Endothelial cell of umbilical vein (primary cell): ENCODE measurements around the gene HIKESHI. TPM values are rescaled to one million over a fixed set of nuclear protein-coding genes. Genes with fewer than 3 reads are reported as not detected.

Experiments used
- BruUV-seq: library from RNA; stranded (reverse); fragments of 400-500 nt; replicated peaks from 2 replicates; lab custom pipeline; 2021; lab: Mats Ljungman, UMichigan
- CTCF ChIA-PET: fragments of 300-600, 350-600 bp; sonication (Branson Sonifier 250); formaldehyde crosslinking; loops from one replicate; lab custom pipeline; 2021; ENCODE audit warnings: antibody characterized with exemption, inconsistent platforms; lab: Charles Lee
- POLR2A ChIA-PET: fragments of 300-600, 350-600 bp; sonication (Branson Sonifier 250); formaldehyde crosslinking; loops from one replicate; lab custom pipeline; 2021; ENCODE audit warnings: antibody characterized with exemption, inconsistent platforms; lab: Charles Lee
- DNase-seq: peaks from one replicate; pipeline ENCODE4 v3.0.0-alpha.2; 2011; ENCODE audit warnings: low read depth, low spot score
- FAIRE-seq: peaks from 2 replicates; lab custom pipeline; 2011; peaks lifted over from hg19 to GRCh38; lab: Jason Lieb, UNC
- H2AFZ ChIP-seq: 2 replicates; pipeline ENCODE4 v1.6.0; 2012; ENCODE audit warnings: low read depth, low read length, control low read depth, inconsistent platforms
- H3K27ac ChIP-seq: 2 replicates; pipeline ENCODE4 v1.5.1; 2011; ENCODE audit warnings: low read depth, mild to moderate bottlenecking, control low read depth, low read length, moderate library complexity; ENCODE audit not compliant: insufficient read depth
- H3K27me3 ChIP-seq, 2 experiments: 2 replicates each; pipeline versions ENCODE4 v1.6.0 to v1.6.1; 2011; ENCODE audit warnings: low read length in 2 of 2, mixed read lengths in 1 of 2; ENCODE audit not compliant: control insufficient read depth in 2 of 2, insufficient read depth in 2 of 2
- H3K36me3 ChIP-seq, 2 experiments: 2 replicates in 1 of 2; 3 replicates in 1 of 2; pipeline ENCODE4 v1.5.1; 2011; ENCODE audit warnings: low read length in 2 of 2, mild to moderate bottlenecking in 1 of 2, moderate library complexity in 1 of 2; ENCODE audit not compliant: control insufficient read depth in 2 of 2, insufficient read depth in 2 of 2; ENCODE audit errors: extremely low read depth in 1 of 2
- H3K4me1 ChIP-seq: 3 replicates; pipeline ENCODE4 v1.5.1; 2011; ENCODE audit warnings: mild to moderate bottlenecking, low read length; ENCODE audit not compliant: control insufficient read depth, insufficient read depth; ENCODE audit errors: extremely low read depth
- H3K4me2 ChIP-seq: 2 replicates; pipeline ENCODE4 v1.6.1; 2011; ENCODE audit warnings: low read length, control low read depth, mixed read lengths; ENCODE audit not compliant: insufficient read depth
- H3K4me3 ChIP-seq, 3 experiments: fragments of 200-600 bp in 1 of 3; sonication (generic), shearing (Covaris generic) in 1 of 3; replicated peaks in 1 of 3; 2 replicates each; pipeline ENCODE4 v1.5.1; 2011 to 2016; ENCODE audit warnings: control low read depth in 3 of 3, low read length in 3 of 3, mild to moderate bottlenecking in 2 of 3, inconsistent platforms in 1 of 3, low read depth in 1 of 3, moderate library complexity in 1 of 3; ENCODE audit not compliant: insufficient read depth in 1 of 3
- H3K79me2 ChIP-seq: 2 replicates; pipeline ENCODE4 v1.6.0; 2012; ENCODE audit warnings: low read length, inconsistent platforms; ENCODE audit not compliant: control insufficient read depth, insufficient read depth
- H3K9ac ChIP-seq: replicated peaks from 2 replicates; pipeline ENCODE3; 2011; ENCODE audit warnings: low read length, control low read depth; ENCODE audit not compliant: insufficient read depth; ENCODE audit errors: extremely low read depth
- H3K9me1 ChIP-seq: replicated peaks from 3 replicates; pipeline ENCODE4 v1.6.0; 2011; ENCODE audit warnings: mild to moderate bottlenecking, low read length; ENCODE audit not compliant: control insufficient read depth, insufficient read depth; ENCODE audit errors: extremely low read depth
- H3K9me3 ChIP-seq: replicated peaks from 2 replicates; pipeline ENCODE4 v1.5.1; 2012; ENCODE audit warnings: low read length, inconsistent platforms; ENCODE audit not compliant: control insufficient read depth, insufficient read depth
- H4K20me1 ChIP-seq: replicated peaks from 2 replicates; pipeline ENCODE3; 2011; ENCODE audit warnings: mild to moderate bottlenecking, low read length; ENCODE audit not compliant: control insufficient read depth, insufficient read depth; ENCODE audit errors: extremely low read depth
- EZH2 ChIP-seq: IDR thresholded peaks from 2 replicates; pipeline ENCODE4 v1.6.1; 2012; ENCODE audit warnings: borderline replicate concordance, low read depth, mild to moderate bottlenecking, moderate library complexity, low read length, inconsistent platforms; ENCODE audit not compliant: severe bottlenecking
- FOS ChIP-seq: IDR thresholded peaks from 2 replicates; pipeline ENCODE4 v1.6.1; 2011; ENCODE audit warnings: mild to moderate bottlenecking, low read length, moderate library complexity, borderline replicate concordance; ENCODE audit not compliant: insufficient read depth
- GATA2 ChIP-seq: IDR thresholded peaks from 2 replicates; pipeline ENCODE4 v1.7.0; 2011; ENCODE audit warnings: low read depth, mild to moderate bottlenecking, moderate library complexity, mixed read lengths, low read length; ENCODE audit not compliant: insufficient read length, insufficient read depth
- JUN ChIP-seq: IDR thresholded peaks from 2 replicates; pipeline ENCODE4 v1.6.1; 2011; ENCODE audit warnings: borderline replicate concordance, low read depth; ENCODE audit not compliant: insufficient read length, insufficient read depth
- MYC ChIP-seq: IDR thresholded peaks from one replicate; pipeline ENCODE4 v1.6.1; 2011; ENCODE audit warnings: mild to moderate bottlenecking, low read depth, low read length
- POLR2A ChIP-seq: IDR thresholded peaks from 2 replicates; pipeline ENCODE4 v1.6.1; 2012; ENCODE audit warnings: low read depth, mild to moderate bottlenecking, control low read depth, low read length
- POLR2AphosphoS5 ChIP-seq: IDR thresholded peaks from 2 replicates; pipeline ENCODE4 v1.6.1; 2012; ENCODE audit warnings: low read depth, mild to moderate bottlenecking, control low read depth, low read length, moderate library complexity; ENCODE audit not compliant: insufficient read depth
- dilution Hi-C: fragments of 300-500 bp; cut with MboI; formaldehyde crosslinking; loops from one replicate; pipeline ENCODE4 v1.15.0; 2019; ENCODE audit warnings: low sequenced_read_pairs; ENCODE audit not compliant: extremely low pct_ligation_motif_present
- intact Hi-C: fragments of 100-400 bp; cut with micrococcal nuclease; formaldehyde crosslinking; loops from one replicate; pipeline ENCODE4 v1.10.0; 2022
- polyA plus RNA-seq, 4 experiments: library from polyadenylated mRNA; depleted of rRNA in 3 of 4; stranded (reverse) in 3 of 4; unstranded in 1 of 4; fragments of >200 nt; gene quantifications; 2 replicates each; pipeline versions ENCODE4 v1.2.1 to v1.2.3, GENCODE V29; 2011 to 2012; ENCODE audit warnings: missing spikeins in 1 of 4
- total RNA-seq: library from RNA; stranded (reverse); gene quantifications from 2 replicates; pipeline ENCODE4 v1.2.3, GENCODE V29; 2021
- TF ChIP-seq, protein P1 (sequence below): IDR thresholded peaks from 2 replicates; pipeline ENCODE4 v1.6.1; 2011; ENCODE audit not compliant: insufficient read depth, insufficient read length
- TF ChIP-seq, protein P2 (sequence below), 2 donors: IDR thresholded peaks; 1 replicate in 1 of 2; 2 replicates in 1 of 2; pipeline ENCODE4 v1.5.1; 2011; ENCODE audit warnings: low read length in 2 of 2, mild to moderate bottlenecking in 2 of 2, moderate library complexity in 2 of 2, control low read depth in 1 of 2, inconsistent platforms in 1 of 2, low read depth in 1 of 2; ENCODE audit not compliant: insufficient read depth in 1 of 2; ENCODE audit errors: extremely low read depth in 1 of 2

HIKESHI gene
- total and polyA plus RNA-seq, 2 donors (not counting 3 experiments of a cell fraction or from before 2014, with no cell fraction given), result 40.2 to 66.9 TPM

GRCh38 chr11:86372041-86372440 is 70.0 kb downstream of the HIKESHI start:
- Histone ChIP-seq H3K4me1 (peaks cover 20% of the 10 kb centered on the region), H3K9me1 (no peaks in the 10 kb centered on the region), H3K9ac (no peak overlapping the region), H2AFZ (no peak overlapping the region), H3K79me2 (no peaks in the 10 kb centered on the region), H3K4me2 (no peak overlapping the region), H3K27ac (no peak overlapping the region), H3K27me3 (no peaks in the 10 kb centered on the region), H3K4me3 (no peak overlapping the region), H3K9me3 (no peaks in the 10 kb centered on the region), H4K20me1 (no peaks in the 10 kb centered on the region), H3K36me3 (no peaks in the 10 kb centered on the region)
- CTCF ChIA-PET, result interaction anchor here (1.1 to 3.7 kb wide), 3 partner anchors 11 to 47 kb away, joined by 3 to 30 read pairs (median 7); no protein-coding TSS in a partner anchor
- POLR2A ChIA-PET, result no interaction called here
- no peak for TF ChIP-seq EZH2
- TF ChIP-seq POLR2A, result no peak
- TF ChIP-seq FOS, result no peak
- intact Hi-C loops, result no loop called here
- no peak for FAIRE-seq
- DNase-seq, result no peak
- no TSS peak for BruUV-seq
- dilution Hi-C loops, result no loop called here

- BruUV-seq, result no TSS peak
- dilution Hi-C loops, result no loop called here
These were observed 70.5 kb downstream of the HIKESHI start for GRCh38 chr11:86372586-86372985.

More at GRCh38 chr11:86372586-86372985, 70.5 kb downstream of the HIKESHI start:
- Histone ChIP-seq H3K36me3 (no peaks in the 10 kb centered on the region), H3K79me2 (no peaks in the 10 kb centered on the region), H2AFZ (no peak overlapping the region), H4K20me1 (no peaks in the 10 kb centered on the region), H3K9me3 (no peaks in the 10 kb centered on the region), H3K9me1 (no peaks in the 10 kb centered on the region), H3K9ac (no peak overlapping the region), H3K27me3 (no peaks in the 10 kb centered on the region), H3K4me3 (no peak overlapping the region), H3K4me1 (peaks cover 20% of the 10 kb centered on the region), H3K27ac (no peak overlapping the region), H3K4me2 (no peak overlapping the region)
- DNase-seq (no peak), FAIRE-seq (no peak)
- TF ChIP-seq GATA2 (no peak), MYC (no peak), EZH2 (no peak), FOS (no peak), POLR2A (no peak), POLR2AphosphoS5 (no peak), JUN (no peak)
- TF ChIP-seq, protein P1, sequence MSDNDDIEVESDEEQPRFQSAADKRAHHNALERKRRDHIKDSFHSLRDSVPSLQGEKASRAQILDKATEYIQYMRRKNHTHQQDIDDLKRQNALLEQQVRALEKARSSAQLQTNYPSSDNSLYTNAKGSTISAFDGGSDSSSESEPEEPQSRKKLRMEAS, result no peak
- TF ChIP-seq, protein P2, sequence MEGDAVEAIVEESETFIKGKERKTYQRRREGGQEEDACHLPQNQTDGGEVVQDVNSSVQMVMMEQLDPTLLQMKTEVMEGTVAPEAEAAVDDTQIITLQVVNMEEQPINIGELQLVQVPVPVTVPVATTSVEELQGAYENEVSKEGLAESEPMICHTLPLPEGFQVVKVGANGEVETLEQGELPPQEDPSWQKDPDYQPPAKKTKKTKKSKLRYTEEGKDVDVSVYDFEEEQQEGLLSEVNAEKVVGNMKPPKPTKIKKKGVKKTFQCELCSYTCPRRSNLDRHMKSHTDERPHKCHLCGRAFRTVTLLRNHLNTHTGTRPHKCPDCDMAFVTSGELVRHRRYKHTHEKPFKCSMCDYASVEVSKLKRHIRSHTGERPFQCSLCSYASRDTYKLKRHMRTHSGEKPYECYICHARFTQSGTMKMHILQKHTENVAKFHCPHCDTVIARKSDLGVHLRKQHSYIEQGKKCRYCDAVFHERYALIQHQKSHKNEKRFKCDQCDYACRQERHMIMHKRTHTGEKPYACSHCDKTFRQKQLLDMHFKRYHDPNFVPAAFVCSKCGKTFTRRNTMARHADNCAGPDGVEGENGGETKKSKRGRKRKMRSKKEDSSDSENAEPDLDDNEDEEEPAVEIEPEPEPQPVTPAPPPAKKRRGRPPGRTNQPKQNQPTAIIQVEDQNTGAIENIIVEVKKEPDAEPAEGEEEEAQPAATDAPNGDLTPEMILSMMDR (IDR thresholded peaks at IDR 0.05; ENCODE audit: extremely low read depth in 1 of 2, insufficient read depth in 1 of 2, low read depth in 1 of 2, low read length in 2 of 2), result no peak
- intact Hi-C loops, result no loop called here
- CTCF ChIA-PET, result interaction anchor here (1.6 to 2.8 kb wide), 3 partner anchors 12 to 47 kb away, joined by 7 to 16 read pairs (median 10); no protein-coding TSS in a partner anchor
- POLR2A ChIA-PET, result no interaction called here
